Subcutaneous preadipocyte (primary cell): ENCODE data around the gene SIRPA. TPM values are rescaled to one million over a fixed set of nuclear protein-coding genes. Genes with fewer than 3 reads are reported as not detected.

Experiments used
- total RNA-seq: library from RNA; depleted of rRNA; stranded (reverse); fragments of >200 nt; gene quantifications from 2 replicates; pipeline ENCODE4 v1.2.3, GENCODE V29; 2012

SIRPA gene
- total RNA-seq, result 8.0 and 9.2 TPM in 2 replicates

DNA sequence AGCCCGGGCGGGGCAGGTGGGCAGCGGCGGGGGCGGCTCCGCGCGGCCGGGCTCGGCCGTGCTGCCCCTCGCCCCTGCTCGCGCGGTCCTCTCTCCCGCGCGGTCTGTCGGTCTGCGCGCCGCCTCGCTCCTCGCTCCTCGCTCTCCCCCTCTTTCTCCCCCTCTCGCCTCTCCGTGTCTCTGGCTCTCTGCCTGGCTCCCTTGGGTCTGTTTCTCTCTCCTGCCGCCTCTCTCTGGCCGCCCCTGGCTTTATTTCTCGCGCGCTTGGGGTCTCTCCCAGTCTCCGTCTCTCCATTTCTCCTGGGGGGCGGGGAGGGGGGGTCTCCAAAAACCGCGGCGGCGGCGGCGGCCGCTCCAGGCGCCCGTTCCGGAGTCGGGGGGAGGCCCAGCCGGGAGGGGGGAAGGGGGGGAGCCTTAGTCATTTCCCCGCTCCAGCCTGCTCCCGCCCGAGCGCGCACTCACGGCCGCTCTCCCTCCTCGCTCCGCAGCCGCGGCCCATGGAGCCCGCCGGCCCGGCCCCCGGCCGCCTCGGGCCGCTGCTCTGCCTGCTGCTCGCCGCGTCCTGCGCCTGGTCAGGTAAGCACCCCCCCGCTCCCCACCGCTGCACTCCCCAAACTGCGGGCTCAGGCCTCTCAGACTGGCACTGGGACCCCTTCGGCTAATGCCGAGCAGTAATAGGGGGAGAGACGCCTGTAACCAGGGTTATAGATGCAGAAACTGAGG lies at the start of gene SIRPA:
Gene SIRPA, plus strand, starts transcription at position 457 of the 723 bp plus-strand sequence. Its CDS starts 41 bp downstream, at position 498.

Other genes starting within 250 kb of the SIRPA start
- gene SIRPG, start 237.6 kb upstream of the SIRPA start, total RNA-seq, result not detected in 2 replicates
- not detected in 2 replicates for gene PDYN, start 98.7 kb downstream of the SIRPA start, total RNA-seq
- 14.0 and 20.3 TPM in 2 replicates for gene STK35, start 206.4 kb downstream of the SIRPA start, total RNA-seq